Measurements from ENCODE around the gene KNCN. TPM values are rescaled to one million over a fixed set of nuclear protein-coding genes. Genes with fewer than 3 reads are reported as not detected.

The KNCN gene
- total RNA-seq, 1 experiment from 2014 or later, result not detected

DNA sequence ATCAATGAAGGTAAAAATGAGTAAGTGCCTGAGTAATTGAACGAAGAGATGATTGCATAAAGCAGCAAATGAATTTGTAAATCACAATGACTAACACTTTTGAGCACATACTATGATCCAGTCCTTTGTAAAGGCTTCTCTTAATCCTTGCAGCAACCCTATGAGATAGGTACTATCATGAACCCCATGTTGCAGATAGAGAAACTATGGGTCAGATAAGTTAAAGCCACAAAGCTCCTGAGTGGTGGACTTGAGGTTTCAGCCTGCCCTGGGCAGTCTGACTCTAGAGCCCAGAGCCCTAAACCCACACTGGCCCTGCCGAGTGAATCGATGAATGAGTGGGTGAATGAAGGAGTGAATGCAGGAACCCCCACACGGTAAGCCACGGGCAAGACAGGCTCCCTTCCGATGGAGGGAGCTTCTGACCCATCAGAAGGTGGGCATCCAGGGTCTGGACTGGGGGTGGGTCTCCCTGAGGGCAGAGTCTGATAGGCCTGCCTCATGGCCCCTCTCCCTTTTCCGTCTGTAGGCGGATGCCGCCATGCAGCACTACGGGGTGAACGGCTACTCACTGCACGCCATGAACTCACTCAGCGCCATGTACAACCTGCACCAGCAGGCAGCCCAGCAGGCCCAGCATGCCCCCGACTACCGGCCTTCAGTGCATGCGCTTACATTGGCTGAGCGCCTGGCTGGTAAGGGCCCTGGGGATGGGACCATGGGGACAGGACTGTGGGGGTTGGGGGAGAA, 44.8 kb downstream of the KNCN start:
- no peak overlapping the region for H2BK12ac ChIP-seq (ENCODE audit: insufficient read length, low read depth, low read length)
- no peak overlapping the region for H3K18ac ChIP-seq (ENCODE audit: insufficient read length, low read depth, low read length)
- H3K27ac ChIP-seq (ENCODE audit: insufficient read length, low read depth, low read length), result no peak overlapping the region
- H3K9ac ChIP-seq (ENCODE audit: extremely low read depth, insufficient read length, low read length), result no peak overlapping the region
- H2BK120ac ChIP-seq (ENCODE audit: low read depth, low read length, poor library complexity, severe bottlenecking), result no peak overlapping the region
- H3K4ac ChIP-seq (ENCODE audit: low read depth, low read length), result no peak overlapping the region
- no peak overlapping the region for H2BK20ac ChIP-seq (ENCODE audit: low read depth, low read length, poor library complexity, severe bottlenecking)
- H2AFZ ChIP-seq (ENCODE audit: low read length), result no peak overlapping the region
- no peak overlapping the region for H2BK15ac ChIP-seq (ENCODE audit: low read depth, low read length)
- H3K79me2 ChIP-seq (ENCODE audit: insufficient read depth, low read length), result no peaks in the 10 kb centered on the region
- no peaks in the 10 kb centered on the region for H3K9me3 ChIP-seq (ENCODE audit: control insufficient read depth, low read depth, low read length)
- H3K27me3 Mint-ChIP-seq (ENCODE audit: low read depth), result peaks cover 37% of the 10 kb centered on the region
- no peaks in the 10 kb centered on the region for H3K23me2 ChIP-seq (ENCODE audit: insufficient read length, low read depth, low read length, poor library complexity, severe bottlenecking)
- WGBS (ENCODE audit: extremely low coverage, insufficient read length, low lambda C conversion rate), result no CpG with 5 or more reads among the region's 17 CpGs
- H3K23ac ChIP-seq (ENCODE audit: insufficient read length, low read depth, low read length), result no peak overlapping the region
- peaks cover 15 to 20% of the 10 kb centered on the region in 2 experiments for H3K4me1 Mint-ChIP-seq
- no peak overlapping the region for H3T11ph ChIP-seq (ENCODE audit: low read length)
- no peak for DNase-seq
- H3K9me3 Mint-ChIP-seq, result no peaks in the 10 kb centered on the region
- H2AK5ac ChIP-seq (ENCODE audit: insufficient read length, low read length), result no peak overlapping the region
- H4K5ac ChIP-seq (ENCODE audit: insufficient read length, low read depth, low read length), result no peak overlapping the region
- no peaks in the 10 kb centered on the region for H3K4me1 ChIP-seq (ENCODE audit: insufficient read depth, low read length)
- H3K79me1 ChIP-seq (ENCODE audit: insufficient read depth, low read depth, low read length, poor library complexity, severe bottlenecking), result no peaks in the 10 kb centered on the region
- TF ChIP-seq, protein P1, sequence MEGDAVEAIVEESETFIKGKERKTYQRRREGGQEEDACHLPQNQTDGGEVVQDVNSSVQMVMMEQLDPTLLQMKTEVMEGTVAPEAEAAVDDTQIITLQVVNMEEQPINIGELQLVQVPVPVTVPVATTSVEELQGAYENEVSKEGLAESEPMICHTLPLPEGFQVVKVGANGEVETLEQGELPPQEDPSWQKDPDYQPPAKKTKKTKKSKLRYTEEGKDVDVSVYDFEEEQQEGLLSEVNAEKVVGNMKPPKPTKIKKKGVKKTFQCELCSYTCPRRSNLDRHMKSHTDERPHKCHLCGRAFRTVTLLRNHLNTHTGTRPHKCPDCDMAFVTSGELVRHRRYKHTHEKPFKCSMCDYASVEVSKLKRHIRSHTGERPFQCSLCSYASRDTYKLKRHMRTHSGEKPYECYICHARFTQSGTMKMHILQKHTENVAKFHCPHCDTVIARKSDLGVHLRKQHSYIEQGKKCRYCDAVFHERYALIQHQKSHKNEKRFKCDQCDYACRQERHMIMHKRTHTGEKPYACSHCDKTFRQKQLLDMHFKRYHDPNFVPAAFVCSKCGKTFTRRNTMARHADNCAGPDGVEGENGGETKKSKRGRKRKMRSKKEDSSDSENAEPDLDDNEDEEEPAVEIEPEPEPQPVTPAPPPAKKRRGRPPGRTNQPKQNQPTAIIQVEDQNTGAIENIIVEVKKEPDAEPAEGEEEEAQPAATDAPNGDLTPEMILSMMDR (conservative IDR thresholded peaks at IDR 0.05), result no peak
- H4K8ac ChIP-seq (replicated peaks; ENCODE audit: insufficient read length, low read depth, low read length), result no peak overlapping the region
- H3K14ac ChIP-seq (ENCODE audit: insufficient read depth, low read length), result no peak overlapping the region
- H3K4me2 ChIP-seq (ENCODE audit: insufficient read depth, insufficient read length, low read length), result no peak overlapping the region
- H4K20me1 ChIP-seq (ENCODE audit: control insufficient read depth, insufficient read depth, insufficient read length), result no peaks in the 10 kb centered on the region
- no peak overlapping the region for H3K27ac Mint-ChIP-seq
- H4K91ac ChIP-seq (ENCODE audit: insufficient read length, low read depth, low read length), result no peak overlapping the region
- H3K36me3 Mint-ChIP-seq (ENCODE audit: insufficient read depth in 1 of 3, low read depth in 3 of 3), result no peaks in the 10 kb centered on the region
- H2BK5ac ChIP-seq (ENCODE audit: insufficient read length, low read length), result no peak overlapping the region
- no peak overlapping the region for H3K4me3 Mint-ChIP-seq
- H3K27me3 ChIP-seq (ENCODE audit: insufficient read depth, low read length), result no peaks in the 10 kb centered on the region
- no peak overlapping the region for H3K56ac ChIP-seq (ENCODE audit: insufficient read length, low read depth, low read length)
